Left ventricle myocardium superior (tissue), 1 donor: ENCODE results near the gene PRKCD. TPM values are rescaled to one million over a fixed set of nuclear protein-coding genes. Genes with fewer than 3 reads are reported as not detected.

ENCODE experiments used
- ATAC-seq: fragments of 200-7000 bp; cut with Tn5 transposase; one replicate; pipeline ENCODE4 v1.9.1; 2020; ENCODE audit warnings: mild to moderate bottlenecking, moderate library complexity
- DNase-seq: peaks from one replicate; pipeline ENCODE4 v3.0.0-alpha.2; 2020
- intact Hi-C: fragments of 100-400 bp; cut with micrococcal nuclease; formaldehyde crosslinking; loops from one replicate; pipeline ENCODE4 v1.11.0; 2022
- total RNA-seq: library from RNA; stranded (reverse); fragmentation: NEBNext Ultra II Directional; extraction: Animal tissue kit (Norgen Biotek cat#: 25700); gene quantifications from one replicate; pipeline ENCODE4 v1.2.1, GENCODE V29; 2021
- donor health status: DM: no; HTN: yes; CAD: no; lungs with severe emphysema.

The PRKCD gene
- total RNA-seq, 1 donor from 2014 or later, result 13.2 TPM

DNA sequence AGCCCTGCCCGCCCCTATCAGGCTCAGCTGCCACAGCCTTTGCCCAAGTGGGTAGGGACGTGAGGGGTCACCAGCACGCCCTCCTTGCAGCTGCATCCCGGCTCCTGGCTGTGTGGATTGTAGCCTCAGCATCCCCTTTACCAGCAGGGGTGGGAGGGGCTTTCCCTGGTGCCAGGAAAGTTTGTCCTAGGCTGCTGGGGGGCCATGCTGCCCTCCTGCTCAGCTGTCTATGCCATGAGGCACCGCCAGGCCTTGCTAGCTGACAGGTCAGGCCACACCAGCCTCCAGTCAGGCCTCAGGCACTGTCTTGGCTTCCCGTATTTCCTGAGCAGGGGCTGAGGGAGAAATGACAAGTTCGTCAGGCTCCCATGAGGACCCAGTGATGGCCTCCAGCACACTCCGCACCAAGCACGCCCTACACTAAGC is 62.5 kb downstream of the PRKCD start:
- ATAC-seq (no peak), DNase-seq (peak; percentile 13)
- intact Hi-C loops, result no loop called here

DNA sequence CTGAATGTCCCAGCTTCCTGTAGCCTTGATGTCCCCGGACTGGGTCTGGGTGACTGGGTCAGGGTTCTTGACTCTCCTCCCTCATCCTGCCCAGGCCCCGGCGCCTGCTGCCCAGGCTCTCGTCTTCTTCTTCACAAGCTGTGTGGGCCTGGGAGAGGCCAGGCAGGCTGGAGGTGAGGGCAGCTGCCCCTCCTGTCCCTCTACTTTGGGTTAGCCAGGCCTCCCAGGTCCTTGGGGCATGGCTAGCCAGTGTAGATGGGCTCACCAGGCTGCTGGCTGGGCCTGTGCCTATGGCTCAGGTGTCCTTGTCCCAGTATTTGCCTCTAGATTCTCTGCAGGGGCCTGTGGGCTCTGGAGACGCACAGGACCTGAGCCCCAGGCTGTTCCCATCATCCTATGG is 63.0 kb downstream of the PRKCD start:
- DNase-seq (peak; percentile 26), ATAC-seq (no peak)
- intact Hi-C loops, result no loop called here

DNA sequence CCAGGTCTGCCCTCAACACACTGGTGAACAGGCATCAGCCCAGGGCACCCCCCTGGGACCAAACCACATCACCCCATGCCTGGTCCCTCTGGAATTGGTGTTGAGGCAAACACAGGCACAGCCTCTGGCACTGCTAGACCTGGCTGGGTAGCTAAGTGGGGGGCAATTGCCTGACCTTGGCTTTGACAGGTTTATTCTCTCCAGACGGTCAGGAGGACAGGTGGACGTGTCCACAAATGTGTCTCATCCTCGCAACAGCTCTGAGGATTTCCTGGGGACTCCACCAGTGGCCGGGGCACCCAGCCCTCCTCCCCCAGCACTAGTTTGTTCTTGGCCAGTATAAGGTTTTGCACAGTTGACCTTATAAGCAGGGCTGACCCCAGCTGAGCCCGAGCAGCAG is 63.5 kb downstream of the PRKCD start:
- ATAC-seq (no peak), DNase-seq (no peak)
- intact Hi-C loops, result no loop called here

DNA sequence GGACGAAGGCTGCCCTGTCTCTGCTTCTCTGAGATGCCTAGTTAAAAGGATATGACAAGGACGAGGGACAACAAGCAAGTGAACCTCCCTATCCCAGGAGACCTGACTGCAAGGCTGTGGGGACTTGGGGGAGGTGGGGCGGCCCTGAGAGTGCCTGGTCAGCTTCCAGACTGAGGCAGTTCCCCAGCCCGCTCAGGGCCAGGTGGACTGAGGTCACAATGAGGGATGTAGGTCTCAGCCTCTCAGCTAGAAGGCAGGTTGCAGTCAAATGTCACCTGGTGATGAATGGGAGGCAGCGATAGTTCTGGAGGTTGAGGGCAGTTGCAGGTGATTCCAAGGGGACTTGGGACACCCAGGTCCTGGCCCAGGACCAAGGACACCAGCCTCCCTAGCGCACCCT is 64.2 kb downstream of the PRKCD start:
- ATAC-seq, result no peak
- DNase-seq, result peak; percentile 13
- intact Hi-C loops, result no loop called here

DNA sequence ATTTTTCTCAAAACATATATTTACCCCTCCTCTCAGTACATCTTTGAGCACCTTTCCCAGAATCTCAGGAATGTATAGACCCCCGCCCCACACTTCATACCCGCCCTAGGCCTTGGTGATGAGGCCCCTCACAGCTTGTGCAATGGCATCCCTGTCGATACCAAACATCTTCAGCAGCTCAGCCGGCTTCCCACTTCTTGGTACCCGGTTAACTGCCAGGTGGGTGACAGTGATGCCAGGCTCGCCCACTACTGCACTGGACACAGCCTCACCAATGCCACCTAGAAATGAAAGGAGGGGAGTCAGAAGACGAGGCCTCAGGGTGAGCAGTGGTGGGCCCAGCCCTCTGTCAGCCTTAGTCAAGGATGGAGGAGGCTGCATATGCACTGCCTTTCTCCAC is 64.6 kb downstream of the PRKCD start:
- DNase-seq, result peak; percentile 10
- ATAC-seq, result no peak
- intact Hi-C loops, result no loop called here

DNA sequence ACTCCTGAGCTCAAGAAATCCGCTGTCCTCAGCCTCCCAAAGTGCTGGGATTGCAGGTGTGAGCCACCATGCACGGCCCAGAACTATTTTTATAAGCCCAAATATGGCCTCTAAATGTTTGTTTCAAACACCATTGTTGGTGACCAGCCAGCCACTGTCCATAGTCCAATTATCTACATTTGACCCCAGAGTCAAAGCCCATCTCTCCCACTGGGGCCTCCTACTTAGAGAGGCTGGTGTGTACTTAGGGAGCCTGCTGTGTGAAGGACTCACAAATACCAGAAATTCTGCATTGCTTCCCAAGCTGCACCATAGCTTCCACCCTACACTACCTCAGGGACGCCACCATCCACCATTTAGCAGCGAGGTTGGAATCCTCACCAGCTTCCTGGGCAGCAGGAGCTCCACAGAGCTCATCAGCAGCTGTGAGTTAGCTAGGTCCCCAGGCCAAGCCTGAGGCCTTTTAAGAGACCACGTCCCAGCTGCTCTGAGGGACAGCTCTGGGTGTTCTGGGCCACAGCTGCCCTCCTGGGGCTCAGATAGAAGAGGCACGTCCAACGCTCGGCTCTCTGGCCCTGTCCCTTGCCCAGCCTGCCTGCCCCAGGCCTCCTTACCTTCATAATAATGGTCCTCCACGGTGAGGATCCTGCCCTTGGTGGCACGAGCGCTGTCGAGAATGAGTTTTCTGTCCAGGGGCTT is 65.3 kb downstream of the PRKCD start:
- intact Hi-C loops, result no loop called here
- DNase-seq (peak; percentile 10), ATAC-seq (no peak)

DNA sequence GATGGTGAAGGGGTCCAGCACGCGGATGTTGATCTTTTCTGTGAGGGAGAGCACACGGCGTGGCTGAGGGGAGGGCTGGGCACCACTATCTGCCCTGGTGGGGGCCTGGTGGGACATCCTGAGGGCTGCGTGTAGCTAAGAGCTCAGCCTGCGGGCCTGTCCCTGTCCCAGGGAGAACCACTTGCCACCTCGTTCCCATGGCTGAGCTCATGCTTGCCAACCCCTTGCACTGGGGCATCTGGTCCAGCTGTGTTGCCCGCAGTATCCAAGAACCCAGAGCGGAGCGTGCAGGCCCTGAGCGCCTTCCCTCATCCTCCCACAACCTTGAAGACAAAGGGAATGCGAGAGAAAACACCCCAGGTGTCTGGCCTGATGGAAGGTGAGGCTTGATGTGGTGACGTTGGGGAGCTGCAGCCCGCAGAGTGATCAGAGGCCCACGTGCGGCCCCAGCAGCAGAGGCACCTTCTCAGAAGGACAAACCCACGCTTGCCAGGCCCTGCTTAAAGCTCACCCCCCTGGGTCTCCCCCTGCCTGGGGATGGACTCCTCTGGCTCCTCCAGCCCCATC is 65.9 kb downstream of the PRKCD start:
- no peak for ATAC-seq
- intact Hi-C loops, result no loop called here
- peak; percentile 12 for DNase-seq

DNA sequence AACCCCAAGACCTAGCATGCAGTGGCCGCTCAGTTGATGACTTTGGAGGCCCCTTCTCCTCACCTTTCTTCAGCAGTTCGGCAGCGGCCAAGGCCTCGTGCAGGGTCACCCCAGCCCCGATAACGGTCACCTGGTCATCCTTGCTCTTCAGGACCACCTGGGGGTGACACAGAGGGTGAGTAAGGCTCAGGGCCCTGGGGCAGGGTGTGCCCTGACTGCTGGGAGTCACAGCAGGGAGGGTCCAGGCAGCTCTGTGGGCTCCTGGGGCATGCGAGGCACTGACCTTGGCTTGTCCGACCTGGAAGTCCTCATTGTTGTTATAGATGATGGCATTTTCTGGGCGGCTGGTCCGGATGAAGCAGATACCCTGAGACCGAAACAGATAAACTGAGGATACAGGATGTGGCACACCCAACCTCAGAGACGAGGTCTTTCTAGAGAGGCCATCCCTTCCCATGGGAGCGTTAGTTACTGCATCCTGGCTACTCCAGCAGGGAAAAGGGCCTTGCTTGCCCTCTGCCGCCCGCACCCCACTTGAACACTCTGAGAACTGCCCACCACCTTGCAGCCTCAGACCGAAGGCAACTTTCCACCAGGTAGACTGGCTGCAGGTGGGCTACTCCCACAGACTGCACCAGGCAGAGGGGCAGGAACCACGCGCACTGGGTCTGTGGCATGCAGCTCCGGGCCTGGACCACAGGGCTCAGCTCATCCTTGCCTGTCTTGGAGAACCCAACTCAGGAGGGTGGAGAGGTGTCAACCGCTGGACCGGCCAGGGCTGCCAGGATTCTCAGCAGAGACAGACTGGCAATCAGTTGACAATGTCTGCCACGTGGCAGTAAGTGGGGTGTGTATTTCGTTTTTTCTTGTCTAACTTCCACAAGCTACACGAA is 67.2 kb downstream of the PRKCD start:
- intact Hi-C loops, result no loop called here
- ATAC-seq (no peak), DNase-seq (peak; percentile 25)

DNA sequence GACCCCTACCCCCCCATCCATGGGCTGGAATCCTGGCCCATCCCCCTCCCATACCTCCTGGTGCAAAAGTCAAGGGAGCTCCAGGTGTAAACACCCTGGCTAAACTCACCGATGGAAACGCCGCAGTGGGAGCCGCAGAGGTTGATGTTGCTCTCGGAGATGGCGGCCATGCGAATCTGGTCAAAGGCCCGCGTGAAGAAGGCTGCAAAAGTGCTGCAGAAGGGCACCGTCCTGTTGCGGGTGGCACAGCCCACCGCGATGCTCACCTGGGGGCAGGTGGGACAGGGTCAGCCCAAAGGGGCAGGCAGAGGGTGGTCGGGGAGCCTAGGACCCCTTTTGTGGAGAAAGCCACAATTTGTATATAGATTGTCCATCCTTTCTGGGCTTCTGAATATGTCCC is 68.2 kb downstream of the PRKCD start:
- ATAC-seq (no peak), DNase-seq (peak; percentile 21)
- intact Hi-C loops, result no loop called here

DNA sequence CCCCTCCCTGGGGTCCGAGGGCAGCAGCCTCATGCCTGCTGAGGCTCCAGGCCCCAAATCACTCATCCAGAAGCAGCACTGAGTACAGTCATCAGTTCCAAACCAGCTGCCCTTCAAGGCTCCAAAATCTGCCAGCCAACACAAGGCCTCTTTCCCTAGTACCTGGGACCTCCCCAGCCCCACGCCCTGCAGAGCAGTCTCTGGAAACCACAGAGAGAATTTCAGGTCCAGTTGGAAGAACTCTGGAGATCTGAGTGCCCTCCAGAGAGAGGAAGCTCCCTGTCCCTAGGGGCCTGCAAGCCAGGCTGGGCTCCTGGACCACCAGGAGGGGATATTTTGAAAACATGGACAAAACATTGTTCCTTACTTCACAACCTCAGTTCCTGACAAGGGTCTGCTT is 68.6 kb downstream of the PRKCD start:
- intact Hi-C loops, result no loop called here
- DNase-seq (no peak), ATAC-seq (no peak)

DNA sequence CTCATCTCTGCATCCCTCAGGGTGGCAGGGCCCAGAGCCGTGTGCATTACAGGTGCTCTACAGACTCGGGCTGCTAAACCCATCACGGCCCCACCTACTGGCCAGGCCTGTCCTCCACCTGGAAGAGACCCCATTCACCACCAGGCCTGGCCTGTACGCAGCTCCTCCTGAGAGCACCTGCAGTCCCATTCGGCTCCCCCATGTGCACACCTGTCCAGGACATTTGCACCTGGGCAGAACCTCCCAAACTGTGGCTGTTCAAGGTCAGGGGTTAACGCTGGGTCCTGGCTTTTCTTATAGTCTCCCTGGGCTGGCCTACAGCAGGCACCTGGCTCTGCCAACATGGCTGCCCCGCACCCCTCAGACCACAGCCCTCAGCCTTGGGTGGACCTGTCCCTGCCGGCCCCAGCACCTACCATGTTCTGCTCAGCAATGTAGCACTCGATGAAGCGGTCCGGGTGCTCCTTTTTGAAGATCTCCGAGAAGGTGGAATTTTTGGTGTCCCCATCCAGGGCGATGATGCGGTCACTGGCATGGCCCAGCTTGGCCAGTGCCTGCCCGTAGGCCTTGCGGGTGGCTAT is 69.1 kb downstream of the PRKCD start:
- DNase-seq (peak; percentile 15), ATAC-seq (no peak)
- intact Hi-C loops, result no loop called here

DNA sequence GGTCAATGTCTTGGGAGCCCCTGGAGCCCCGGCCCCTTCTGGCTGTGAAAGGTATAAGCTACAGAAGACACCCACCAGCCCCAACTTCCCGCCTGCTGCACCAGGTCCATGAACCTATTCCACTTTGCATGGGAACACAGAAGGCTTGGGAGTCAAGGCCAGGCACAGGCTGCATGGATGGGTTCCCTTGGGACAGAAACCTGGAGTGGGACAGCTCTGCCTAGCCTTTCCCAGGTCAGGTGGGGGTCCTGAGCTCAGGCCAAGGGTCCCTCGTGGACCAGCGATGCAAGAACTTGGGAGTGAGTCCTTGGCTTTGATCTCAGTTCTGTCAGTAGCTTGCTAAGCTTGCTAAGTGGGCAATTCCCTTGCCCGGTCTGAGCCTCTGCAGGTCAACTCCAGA is 69.8 kb downstream of the PRKCD start:
- intact Hi-C loops, result no loop called here
- ATAC-seq (no peak), DNase-seq (peak; percentile 9)

DNA sequence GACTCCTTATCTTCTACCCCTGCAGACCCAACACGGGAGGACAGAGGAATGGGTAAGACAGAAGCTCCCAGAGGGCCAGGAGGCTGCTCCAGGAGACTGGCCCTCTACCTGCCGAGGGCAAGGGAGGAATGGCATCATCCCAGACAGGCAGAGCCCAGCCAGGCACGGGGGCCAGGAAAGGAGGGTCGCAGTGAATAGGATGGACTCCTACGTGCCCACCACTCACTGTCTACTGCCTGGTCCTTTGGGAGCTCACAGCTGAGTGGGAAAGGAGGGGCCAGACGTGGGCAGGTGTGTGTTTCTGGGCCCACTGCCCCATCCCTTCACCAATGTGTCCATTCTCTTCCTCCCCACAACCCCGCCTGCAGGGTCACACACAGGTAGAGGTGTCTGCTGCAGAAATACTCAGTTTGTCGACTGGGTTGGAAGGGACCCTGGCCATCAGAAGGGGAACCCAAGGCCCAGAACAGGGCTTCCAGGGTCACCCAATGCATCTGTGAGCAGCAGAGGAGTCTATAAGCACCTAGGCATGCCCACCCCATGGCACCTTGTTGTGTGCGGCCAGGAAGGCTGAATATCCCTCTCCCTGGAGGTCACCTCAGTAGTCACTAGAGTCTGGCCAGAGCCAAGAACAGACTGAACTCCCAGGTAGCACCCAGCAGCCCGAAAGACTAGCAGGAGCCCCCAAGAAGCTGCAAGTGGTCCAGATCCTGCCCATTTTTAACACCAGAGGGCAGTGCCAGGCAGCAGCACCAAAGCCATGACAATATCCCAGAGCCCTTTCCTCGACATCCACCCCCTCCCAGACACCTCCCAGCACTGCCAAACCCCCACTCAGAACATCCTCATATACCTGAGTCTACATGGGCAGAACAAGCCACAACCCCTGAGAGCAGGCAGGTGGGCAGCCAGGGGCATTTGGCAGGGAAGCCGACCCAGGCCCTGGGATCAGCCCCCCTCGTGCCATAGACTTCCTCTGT is 70.8 kb downstream of the PRKCD start:
- ATAC-seq (no peak), DNase-seq (peak; percentile 23)
- intact Hi-C loops, result no loop called here

DNA sequence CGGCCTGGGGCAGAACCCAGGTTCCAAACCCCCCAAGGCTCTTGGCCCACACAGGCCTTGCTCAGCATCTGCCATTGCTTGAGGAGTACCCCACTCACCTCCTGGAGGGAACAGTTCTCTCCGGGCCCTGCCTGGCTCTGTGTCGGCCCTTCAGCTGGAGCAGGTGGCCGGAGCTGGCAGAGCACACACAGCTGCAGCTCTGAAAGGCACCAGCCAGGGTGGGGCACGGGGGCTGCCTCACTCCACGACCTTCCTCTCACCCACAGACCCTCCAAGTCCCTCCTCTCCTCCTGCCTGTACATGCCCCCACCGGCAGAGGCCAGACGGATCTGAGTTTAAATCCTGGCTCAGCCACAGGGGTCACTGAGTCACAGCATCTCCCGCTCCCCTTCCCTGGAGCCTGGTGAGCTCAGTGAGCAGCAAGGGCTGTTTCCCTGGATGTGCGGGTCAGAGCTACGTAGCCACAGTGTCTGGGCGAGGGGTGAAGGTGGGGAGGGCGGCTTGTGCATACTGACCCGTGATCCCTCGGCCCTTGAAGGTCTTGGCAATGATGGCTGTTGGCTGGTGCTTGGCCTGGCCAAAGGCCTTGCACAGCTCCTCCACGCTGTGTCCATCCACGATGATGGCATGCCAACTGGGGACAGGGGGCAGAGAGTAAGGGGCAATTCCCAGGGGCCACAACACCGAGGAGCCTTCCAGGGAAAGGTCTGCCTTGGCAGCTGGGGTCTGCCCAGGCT is 71.8 kb downstream of the PRKCD start:
- intact Hi-C loops, result no loop called here
- no peak for ATAC-seq
- peak; percentile 25 for DNase-seq

DNA sequence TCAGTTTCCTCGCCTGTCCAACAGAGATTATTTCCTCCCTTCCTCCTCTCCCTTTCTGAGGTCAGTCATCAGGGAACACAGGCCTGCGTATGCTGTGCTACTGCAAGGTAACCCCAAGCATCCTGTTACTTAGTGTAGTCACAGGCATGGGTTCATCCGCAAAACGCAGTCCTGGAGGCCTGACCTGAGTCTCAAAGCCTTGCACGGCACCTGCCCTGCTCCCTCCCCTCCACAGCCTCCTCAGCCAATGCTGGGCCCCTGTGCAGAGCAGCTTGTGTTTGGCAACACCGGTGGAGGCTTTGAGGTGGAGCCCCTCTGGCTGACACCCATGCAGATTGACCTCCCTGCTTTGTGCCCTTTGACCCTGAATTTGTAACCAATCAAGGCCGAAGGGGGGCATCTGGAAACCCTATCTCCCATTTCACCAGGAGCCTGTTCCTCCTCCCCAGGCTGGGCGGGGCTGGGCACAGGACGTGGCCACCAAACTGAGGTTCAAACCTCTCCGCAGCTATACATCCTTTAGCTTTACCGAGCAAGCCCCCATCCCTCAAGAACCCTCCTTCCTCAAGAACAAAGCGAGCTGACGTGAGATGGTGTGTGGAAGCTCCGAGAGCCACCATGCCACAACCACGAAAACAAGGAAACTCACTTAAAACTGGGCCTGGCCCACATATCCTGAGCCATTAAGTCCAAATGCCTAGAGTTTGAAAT is 73.3 kb downstream of the PRKCD start:
- intact Hi-C loops, result no loop called here
- DNase-seq (no peak), ATAC-seq (no peak)

DNA sequence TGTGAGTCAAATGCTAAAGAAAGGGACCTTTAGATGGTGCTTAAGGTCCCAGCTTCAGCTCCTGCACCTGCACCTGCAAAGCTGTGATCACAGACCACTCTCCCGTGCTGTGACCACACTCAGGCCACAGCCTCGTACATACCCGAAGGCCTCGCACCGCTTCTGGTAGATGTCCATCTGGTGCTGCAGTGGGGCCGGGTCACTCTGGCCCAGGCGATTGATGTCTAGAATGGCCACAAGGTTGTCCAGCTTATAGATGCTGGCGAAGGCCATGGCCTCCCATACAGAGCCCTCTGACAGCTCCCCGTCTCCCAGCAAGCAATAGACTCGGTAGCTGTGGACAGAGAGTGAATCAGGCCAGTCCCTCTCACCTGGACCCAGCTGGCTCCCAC is 73.8 kb downstream of the PRKCD start:
- DNase-seq (no peak), ATAC-seq (no peak)
- intact Hi-C loops, result no loop called here

DNA sequence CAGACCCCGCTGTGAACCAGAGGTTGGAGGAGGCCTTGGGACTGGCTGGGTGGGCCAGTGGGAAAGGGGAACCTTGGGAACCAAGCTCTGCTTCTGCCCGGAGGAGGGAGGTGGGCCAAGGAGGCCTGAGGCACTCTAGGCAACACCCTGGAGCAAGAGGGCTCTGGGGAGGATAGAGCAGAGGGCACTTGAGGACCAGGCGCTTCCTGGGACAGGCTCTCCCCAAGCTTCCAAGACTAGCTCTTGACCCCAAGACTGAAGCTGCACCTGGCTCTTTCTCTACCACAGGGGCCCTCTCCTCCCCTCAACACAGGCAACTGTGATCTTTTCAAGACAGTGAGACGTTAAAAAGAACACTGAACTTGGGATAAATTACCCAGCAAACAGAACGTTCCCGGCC is 74.5 kb downstream of the PRKCD start:
- no peak for DNase-seq
- intact Hi-C loops, result no loop called here
- no peak for ATAC-seq
